ENCODE measurements around the gene PRKG1.

PRKG1 gene

DNA sequence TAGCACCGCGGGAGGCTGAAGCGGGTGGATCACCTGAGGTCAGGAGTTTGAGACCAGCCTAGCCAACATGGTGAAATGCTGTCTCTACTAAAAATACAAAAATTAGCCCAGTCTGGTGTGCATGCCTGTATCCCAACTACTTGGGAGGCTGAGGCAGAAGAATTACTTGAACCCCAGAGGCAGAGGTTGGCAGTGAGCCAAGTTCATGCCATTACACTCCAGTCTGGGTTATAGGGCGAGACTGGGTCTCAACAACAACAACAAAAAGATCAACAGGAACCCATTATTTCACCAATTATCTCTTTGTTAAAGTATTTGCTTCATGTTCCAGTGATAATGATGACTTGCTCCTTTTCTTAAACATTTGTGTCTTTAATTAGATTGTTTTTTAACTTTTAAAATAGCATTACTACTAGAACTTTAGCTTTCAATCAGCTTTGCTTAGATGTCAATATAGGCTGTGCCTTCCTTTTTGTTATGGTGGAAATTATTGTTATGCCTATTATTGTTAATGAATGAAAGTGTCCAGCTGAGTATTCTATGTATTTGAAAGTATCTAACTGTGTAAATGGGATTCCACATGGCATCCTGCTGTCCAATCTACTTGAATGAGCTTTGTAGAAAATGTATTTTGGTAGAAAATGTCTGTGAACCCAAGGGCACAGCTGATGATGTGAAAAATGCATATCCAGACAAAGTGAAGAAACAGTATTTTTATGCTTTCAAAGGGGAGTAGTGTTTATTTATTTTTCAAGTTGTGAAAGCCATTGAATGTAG is 686.8 kb downstream of the PRKG1 start:
- no peak for DNase-seq (ENCODE audit: low spot score)

DNA sequence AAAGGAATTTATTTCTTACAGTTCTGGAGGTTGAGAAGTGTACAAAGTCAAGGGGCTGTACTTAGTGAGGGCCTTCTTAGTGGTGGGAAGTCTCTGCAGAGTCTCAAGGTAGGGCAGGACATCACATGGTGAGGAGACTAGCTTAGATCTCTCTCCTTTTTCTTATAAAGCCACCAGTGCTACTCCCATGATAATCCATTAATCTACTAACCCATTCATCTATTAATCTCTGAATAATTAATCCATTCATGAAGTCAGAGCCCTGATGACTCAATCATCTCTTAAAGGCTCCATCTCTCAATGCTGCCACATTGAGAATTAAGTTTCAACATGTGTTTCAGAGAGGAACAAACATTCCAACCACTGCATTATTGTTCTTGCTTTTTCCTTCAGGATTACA is 689.5 kb downstream of the PRKG1 start:
- DNase-seq (ENCODE audit: low spot score) = no peak

- DNase-seq (ENCODE audit: low spot score) = no peak
Observed at GRCh38 chr10:51765284-51765971, 691.1 kb downstream of the PRKG1 start.

- DNase-seq (ENCODE audit: low spot score) = no peak
Observed at GRCh38 chr10:51766423-51767102, 692.3 kb downstream of the PRKG1 start.

- no peak for DNase-seq (ENCODE audit: low spot score)
Observed at GRCh38 chr10:51767103-51767763, 692.9 kb downstream of the PRKG1 start.

GRCh38 chr10:51768886-51769465 is 694.7 kb downstream of the PRKG1 start:
- no peak for DNase-seq (ENCODE audit: low spot score)

- DNase-seq (ENCODE audit: low spot score) = no peak
Observed at GRCh38 chr10:51770709-51771108, 696.4 kb downstream of the PRKG1 start.

GRCh38 chr10:51772387-51772786 is 698.1 kb downstream of the PRKG1 start:
- no peak for DNase-seq (ENCODE audit: low spot score)

GRCh38 chr10:51773681-51774080 is 699.4 kb downstream of the PRKG1 start:
- DNase-seq (ENCODE audit: low spot score) = no peak

DNA sequence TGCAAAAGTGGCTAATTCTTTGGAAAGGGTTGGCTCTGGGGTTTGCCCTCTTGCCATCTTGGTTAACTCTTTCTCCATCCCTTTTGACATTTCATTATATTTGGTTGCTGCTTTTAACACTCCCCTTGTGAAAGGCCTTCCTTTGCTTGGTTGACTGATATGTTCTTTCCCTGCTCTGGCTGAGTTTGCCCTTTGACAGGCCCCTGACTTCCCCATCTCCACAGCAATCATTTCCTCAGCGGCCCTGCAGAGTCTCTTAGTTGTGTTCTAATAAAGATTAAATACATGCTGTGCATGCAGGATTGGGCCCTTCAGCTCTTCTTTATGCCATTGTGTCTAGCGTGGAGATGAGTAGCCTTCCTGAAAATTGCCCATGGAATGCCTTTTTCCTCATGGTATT is 709.7 kb downstream of the PRKG1 start:
- DNase-seq (ENCODE audit: low spot score) = no peak

- no peak for DNase-seq (ENCODE audit: low spot score)
Observed at GRCh38 chr10:51786016-51786683, 711.9 kb downstream of the PRKG1 start.

DNA sequence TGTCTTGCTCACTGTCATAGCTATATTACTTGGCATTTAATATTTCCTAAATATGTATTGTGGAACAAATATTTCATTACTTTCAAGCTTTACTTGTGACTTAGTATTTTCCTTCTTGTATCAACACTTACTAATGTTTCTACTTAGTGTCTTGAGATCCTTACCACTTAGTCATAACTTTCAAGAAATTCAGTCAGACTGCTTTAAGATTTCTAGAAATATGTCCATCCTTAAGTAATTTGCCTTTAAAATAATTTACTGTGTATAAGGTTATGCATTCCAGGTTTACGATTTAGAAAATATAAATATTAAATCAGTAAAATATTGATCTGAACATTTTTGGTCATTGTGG is 712.4 kb downstream of the PRKG1 start:
- no peak for DNase-seq (ENCODE audit: low spot score)

DNA sequence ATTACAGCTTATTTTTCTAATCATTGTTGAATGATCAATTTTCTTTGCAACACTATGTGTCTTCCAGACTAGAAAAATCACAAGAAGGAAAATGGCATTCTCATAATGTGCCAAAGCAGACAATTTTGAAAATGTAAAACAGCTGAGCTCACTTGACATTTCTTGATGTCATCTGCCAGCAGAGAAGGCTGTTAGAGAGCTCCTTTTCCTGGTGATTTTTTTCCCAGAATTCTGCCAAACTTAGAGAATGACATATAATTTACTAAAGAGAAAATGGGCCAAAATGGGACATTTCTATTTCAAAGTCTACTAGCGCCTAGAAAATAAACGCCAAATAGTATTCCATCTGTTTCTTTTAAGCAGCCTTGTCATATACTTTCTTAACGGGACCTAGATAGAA is 714.0 kb downstream of the PRKG1 start:
- no peak for DNase-seq (ENCODE audit: low spot score)

- no peak for DNase-seq (ENCODE audit: low spot score)
Observed at GRCh38 chr10:51789118-51789517, 714.8 kb downstream of the PRKG1 start.

DNA sequence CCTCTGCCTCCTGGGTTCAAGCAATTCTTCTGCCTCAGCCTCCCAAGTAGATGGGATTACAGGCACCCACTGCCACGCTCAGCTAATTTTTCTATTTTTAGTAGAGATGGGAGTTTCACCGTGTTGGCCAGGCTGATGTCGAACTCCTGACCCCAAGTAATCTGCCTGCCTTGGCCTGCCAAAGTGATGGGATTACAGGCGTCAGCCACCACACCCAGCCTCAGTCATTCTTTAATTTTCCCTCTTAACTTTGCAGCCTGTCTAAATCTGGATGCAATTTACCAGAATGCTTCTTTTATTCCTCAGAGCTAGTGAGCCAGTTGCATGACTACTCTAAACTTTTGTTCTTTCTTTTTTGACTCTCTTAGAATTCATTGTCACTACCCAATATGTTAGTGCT is 715.6 kb downstream of the PRKG1 start:
- DNase-seq (ENCODE audit: low spot score) = no peak

- no peak for DNase-seq (ENCODE audit: low spot score)
Observed at GRCh38 chr10:51792678-51793077, 718.4 kb downstream of the PRKG1 start.

- no peak for DNase-seq (ENCODE audit: low spot score)
Observed at GRCh38 chr10:51800121-51800520, 725.8 kb downstream of the PRKG1 start.

- DNase-seq (ENCODE audit: low spot score) = no peak
Observed at GRCh38 chr10:51800725-51801424, 726.6 kb downstream of the PRKG1 start.

DNA sequence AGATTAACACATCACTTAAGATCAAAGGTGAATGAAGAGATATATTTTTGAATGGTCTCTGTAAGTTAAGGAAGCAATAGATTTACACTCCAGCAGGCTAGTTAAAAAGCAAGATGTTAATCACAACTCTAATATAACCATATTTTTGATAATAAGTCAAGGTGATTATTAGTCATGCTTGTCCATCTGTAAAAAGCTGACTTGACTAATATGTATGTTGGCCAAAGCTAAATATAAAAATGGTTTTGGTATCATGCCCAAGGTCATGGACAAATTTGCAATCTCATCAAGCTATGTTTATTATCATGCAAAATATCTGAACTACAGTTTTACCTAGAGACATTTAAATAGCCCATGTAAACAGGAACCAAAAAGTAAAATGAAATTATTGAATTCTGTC is 727.7 kb downstream of the PRKG1 start:
- no peak for DNase-seq (ENCODE audit: low spot score)

DNA sequence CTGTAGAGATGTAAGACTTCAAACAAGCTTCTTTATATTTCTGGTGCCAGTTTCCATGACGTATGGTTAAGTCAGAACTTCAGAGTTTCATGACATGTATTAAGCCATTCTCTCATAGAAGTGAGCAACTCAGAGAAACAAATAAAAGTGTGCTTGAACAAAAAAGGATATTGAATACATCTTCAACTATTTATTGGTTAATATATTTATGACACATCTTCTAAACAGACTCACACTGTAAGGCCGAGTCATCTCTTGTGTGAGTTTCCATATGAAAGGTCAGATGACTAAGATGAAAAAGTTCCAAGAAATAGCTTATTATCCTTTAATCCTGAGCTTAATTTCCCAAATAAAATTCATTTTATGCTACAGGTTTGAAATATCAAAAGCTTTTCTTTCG is 730.6 kb downstream of the PRKG1 start:
- peak; percentile 54 for DNase-seq (ENCODE audit: low spot score)
